Smooth muscle cell (in vitro differentiated cells): ENCODE measurements around the gene TAS2R13. TPM values are rescaled to one million over a fixed set of nuclear protein-coding genes. Genes with fewer than 3 reads are reported as not detected.

Experiments used
- DNase-seq: peaks from one replicate; lab custom pipeline; 2025; ENCODE audit not compliant: unreplicated experiment; lab: John Stamatoyannopoulos, UW
- H2AFZ ChIP-seq: fragments of 200-600 bp; sonication (generic); 2 replicates; pipeline ENCODE4 v1.6.0; 2016; ENCODE audit warnings: antibody characterized with exemption, low read depth, mild to moderate bottlenecking
- H3F3A ChIP-seq: fragments of 200-600 bp; sonication (generic); 2 replicates; pipeline ENCODE4 v1.6.0; 2017; ENCODE audit warnings: antibody characterized with exemption, low read depth
- H3K27ac ChIP-seq: fragments of 200-600 bp; sonication (generic); 2 replicates; pipeline ENCODE4 v1.5.1; 2016; ENCODE audit warnings: low read depth, mild to moderate bottlenecking
- H3K27me3 ChIP-seq: fragments of 200-600 bp; sonication (generic); 2 replicates; pipeline ENCODE4 v1.6.1; 2016; ENCODE audit warnings: low read depth, mild to moderate bottlenecking
- H3K36me3 ChIP-seq: fragments of 200-600 bp; sonication (generic); 2 replicates; pipeline ENCODE4 v1.5.1; 2016; ENCODE audit warnings: low read depth
- H3K4me1 ChIP-seq: fragments of 200-600 bp; sonication (generic); 2 replicates; pipeline ENCODE4 v1.5.1; 2016; ENCODE audit warnings: low read depth
- H3K4me2 ChIP-seq: fragments of 200-600 bp; sonication (generic); 2 replicates; pipeline ENCODE4 v1.6.0; 2016; ENCODE audit warnings: mild to moderate bottlenecking
- H3K4me3 ChIP-seq: fragments of 200-600 bp; sonication (generic); 2 replicates; pipeline ENCODE4 v1.5.1; 2016; ENCODE audit warnings: mild to moderate bottlenecking
- H3K79me2 ChIP-seq: fragments of 200-600 bp; sonication (generic); 2 replicates; pipeline ENCODE4 v1.6.0; 2016; ENCODE audit warnings: low read depth, mild to moderate bottlenecking
- H3K9ac ChIP-seq: fragments of 200-600 bp; sonication (generic); 2 replicates; pipeline ENCODE4 v1.6.0; 2016; ENCODE audit warnings: low read depth
- H3K9me3 ChIP-seq: fragments of 200-600 bp; sonication (generic); replicated peaks from 2 replicates; pipeline ENCODE4 v1.5.1; 2016; ENCODE audit warnings: low read depth
- H4K20me1 ChIP-seq: fragments of 200-600 bp; sonication (generic); 2 replicates; pipeline ENCODE4 v1.6.0; 2016; ENCODE audit warnings: low read depth
- CTCF ChIP-seq: fragments of 200-600 bp; sonication (generic); IDR thresholded peaks from 2 replicates; pipeline ENCODE4 v1.5.1; 2017; ENCODE audit warnings: borderline replicate concordance, mild to moderate bottlenecking, antibody characterized with exemption; ENCODE audit not compliant: insufficient read depth, poor library complexity, severe bottlenecking
- WGBS: methylation state at CpG from one replicate; pipeline ENCODE4 v1.1.7; 2016; ENCODE audit warnings: low lambda C conversion rate; 5-methylcytosine and 5-hydroxymethylcytosine counted together
- polyA plus RNA-seq: library from polyadenylated mRNA; unstranded; fragments of >200 nt; fragmentation: Nextera tagmentation; extraction: Ambion mirVana; gene quantifications from 2 replicates; pipeline ENCODE4 v1.2.1, GENCODE V29; 2016
- total RNA-seq: library from RNA; depleted of rRNA; stranded (reverse); fragments of >200 nt; gene quantifications from 2 replicates; pipeline ENCODE4 v1.2.3, GENCODE V29; 2014

TAS2R13 gene
- total and polyA plus RNA-seq, 2 experiments from 2014 or later, result 1.8 TPM; not detected in 1

GRCh38 chr12:10919809-10920208 lies 10.4 kb upstream of the TAS2R13 start:
- 89% methylated on average over 1 of the region's 1 CpG for WGBS
- Histone ChIP-seq H3K4me3 (no peak overlapping the region), H3K4me1 (no peaks in the 10 kb centered on the region)

GRCh38 chr12:10910380-10910779 lies 1.0 kb upstream of the TAS2R13 start:
- whole genome bisulfite sequencing, result 90% methylated on average over 8 of the region's 8 CpGs
- no peaks in the 10 kb centered on the region for H3K9me3 ChIP-seq
- no peaks in the 10 kb centered on the region for H4K20me1 ChIP-seq
- no peaks in the 10 kb centered on the region for H3F3A ChIP-seq
- H3K4me1 ChIP-seq, result no peaks in the 10 kb centered on the region
- no peak overlapping the region for H2AFZ ChIP-seq
- H3K27ac ChIP-seq, result no peak overlapping the region
- DNase-seq, result no peak
- no peak overlapping the region for H3K4me2 ChIP-seq
- H3K4me3 ChIP-seq, result no peak overlapping the region
- no peaks in the 10 kb centered on the region for H3K27me3 ChIP-seq
- H3K9ac ChIP-seq, result no peak overlapping the region
- TF ChIP-seq CTCF, result no peak
- H3K36me3 ChIP-seq, result no peaks in the 10 kb centered on the region
- no peaks in the 10 kb centered on the region for H3K79me2 ChIP-seq

More at GRCh38 chr12:10919809-10920208, 10.4 kb upstream of the TAS2R13 start:
- Histone ChIP-seq H3K27me3 (no peaks in the 10 kb centered on the region), H3K36me3 (no peaks in the 10 kb centered on the region), H4K20me1 (no peaks in the 10 kb centered on the region), H3K27ac (no peak overlapping the region), H3K9ac (no peak overlapping the region), H3K4me2 (no peak overlapping the region), H3K9me3 (no peaks in the 10 kb centered on the region), H3K79me2 (no peaks in the 10 kb centered on the region), H2AFZ (no peak overlapping the region), H3F3A (no peaks in the 10 kb centered on the region)
- no peak for TF ChIP-seq CTCF
- no peak for DNase-seq

- 95% methylated on average over 4 of the region's 4 CpGs for WGBS
These were observed 4.7 kb downstream of the TAS2R13 start for GRCh38 chr12:10904686-10905085.

More at GRCh38 chr12:10904686-10905085, 4.7 kb downstream of the TAS2R13 start:
- Histone ChIP-seq H3K79me2 (peaks cover 6% of the 10 kb centered on the region), H3K4me3 (no peak overlapping the region), H3F3A (no peaks in the 10 kb centered on the region), H3K9me3 (peaks cover 3% of the 10 kb centered on the region), H3K27me3 (no peaks in the 10 kb centered on the region), H3K4me1 (no peaks in the 10 kb centered on the region), H3K36me3 (peaks cover 5% of the 10 kb centered on the region), H4K20me1 (no peaks in the 10 kb centered on the region), H3K27ac (no peak overlapping the region), H3K4me2 (no peak overlapping the region), H3K9ac (no peak overlapping the region), H2AFZ (no peak overlapping the region)
- no peak for DNase-seq
- no peak for TF ChIP-seq CTCF
